T-helper 17 cell (primary cell): ENCODE results near the gene MYO1D. TPM values are rescaled to one million over a fixed set of nuclear protein-coding genes. Genes with fewer than 3 reads are reported as not detected.

Experiments used
- ATAC-seq: fragments of 150-1000 bp; cut with Tn5 transposase; 2 replicates; pipeline ENCODE4 v1.10.0; 2021; ENCODE audit warnings: mild to moderate bottlenecking, moderate library complexity
- DNase-seq, 3 donors: peaks; one replicate each; pipeline versions ENCODE4 v3.0.0 to v3.0.0-alpha.2; 2020 to 2021
- H3K9me3 ChIP-seq: one replicate; pipeline ENCODE4 v1.7.0; 2013; ENCODE audit warnings: low read length, mild to moderate bottlenecking; ENCODE audit not compliant: control insufficient read depth, poor library complexity, severe bottlenecking
- H3K27ac Mint-ChIP-seq: one replicate; pipeline ENCODE4 v1.8.0; 2022; ENCODE audit warnings: mild to moderate bottlenecking, moderate library complexity, mixed read lengths
- H3K27me3 Mint-ChIP-seq: one replicate; pipeline ENCODE4 v1.8.0; 2022; ENCODE audit warnings: mixed read lengths
- H3K36me3 Mint-ChIP-seq: one replicate; pipeline ENCODE4 v1.8.0; 2022; ENCODE audit warnings: low read depth, mixed read lengths
- H3K4me1 Mint-ChIP-seq: one replicate; pipeline ENCODE4 v1.8.0; 2022; ENCODE audit warnings: mild to moderate bottlenecking, mixed read lengths
- H3K4me3 Mint-ChIP-seq: one replicate; pipeline ENCODE4 v1.8.0; 2022; ENCODE audit warnings: mild to moderate bottlenecking, moderate library complexity, mixed read lengths
- total RNA-seq, 4 donors: library from RNA in 2 of 4; stranded (reverse) in 2 of 4; gene quantifications; one replicate each; pipeline ENCODE4 v1.2.3 and lab custom pipeline; 2022 to 2026

Gene MYO1D
- total RNA-seq, 2 donors from 2014 or later = 9.1 to 12.4 TPM

- DNase-seq (no peak), ATAC-seq (no peak)
- H3K9me3 ChIP-seq = no peaks in the 10 kb centered on the region
- no peaks in the 10 kb centered on the region for H3K36me3 Mint-ChIP-seq
- H3K4me1 Mint-ChIP-seq = peaks cover 15% of the 10 kb centered on the region
- H3K27me3 Mint-ChIP-seq = no peaks in the 10 kb centered on the region
- H3K27ac Mint-ChIP-seq = no peak overlapping the region
- no peak overlapping the region for H3K4me3 Mint-ChIP-seq
Observed at GRCh38 chr17:32496395-32497073, 380.4 kb downstream of the MYO1D start.

- peaks cover 17% of the 10 kb centered on the region for H3K4me1 Mint-ChIP-seq
- H3K4me3 Mint-ChIP-seq = no peak overlapping the region
- H3K9me3 ChIP-seq = no peaks in the 10 kb centered on the region
- H3K36me3 Mint-ChIP-seq = no peaks in the 10 kb centered on the region
- DNase-seq (no peak), ATAC-seq (no peak)
- H3K27me3 Mint-ChIP-seq = no peaks in the 10 kb centered on the region
- H3K27ac Mint-ChIP-seq = no peak overlapping the region
Observed at GRCh38 chr17:32495359-32496231, 381.3 kb downstream of the MYO1D start.

GRCh38 chr17:32494621-32495358 is 382.1 kb downstream of the MYO1D start:
- no peaks in the 10 kb centered on the region for H3K36me3 Mint-ChIP-seq
- no peak for DNase-seq
- ATAC-seq = no peak
- no peaks in the 10 kb centered on the region for H3K27me3 Mint-ChIP-seq
- no peak overlapping the region for H3K4me3 Mint-ChIP-seq
- peaks cover 20% of the 10 kb centered on the region for H3K4me1 Mint-ChIP-seq
- no peak overlapping the region for H3K27ac Mint-ChIP-seq
- H3K9me3 ChIP-seq = no peaks in the 10 kb centered on the region

- Mint-ChIP-seq H3K27me3 (no peaks in the 10 kb centered on the region), H3K27ac (no peak overlapping the region), H3K4me3 (no peak overlapping the region), H3K4me1 (peaks cover 25% of the 10 kb centered on the region), H3K36me3 (no peaks in the 10 kb centered on the region)
- no peaks in the 10 kb centered on the region for H3K9me3 ChIP-seq
- ATAC-seq = no peak
- no peak for DNase-seq
Observed at GRCh38 chr17:32493976-32494513, 382.9 kb downstream of the MYO1D start.

DNA sequence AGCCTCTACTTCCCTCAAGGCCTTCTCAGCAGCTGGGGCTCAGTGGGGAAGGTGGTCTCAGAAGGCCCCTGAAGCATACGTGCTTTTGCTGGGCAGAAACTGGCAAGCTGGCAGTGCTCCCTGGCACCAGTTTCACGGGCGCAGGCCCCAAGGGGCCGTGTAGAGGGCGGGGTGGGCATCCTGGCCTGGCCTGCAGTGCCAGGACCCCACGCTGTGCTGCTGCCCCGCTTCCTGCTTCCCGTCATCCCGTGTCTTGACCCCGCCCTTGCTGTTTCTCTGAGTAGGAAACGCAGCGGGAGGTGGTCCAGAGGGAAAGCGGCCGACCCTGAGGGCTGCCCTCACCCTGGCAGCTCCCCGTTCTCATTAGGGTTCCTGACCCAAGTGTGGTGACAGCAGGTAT is 383.4 kb downstream of the MYO1D start:
- no peaks in the 10 kb centered on the region for H3K27me3 Mint-ChIP-seq
- no peaks in the 10 kb centered on the region for H3K9me3 ChIP-seq
- H3K4me1 Mint-ChIP-seq = peaks cover 30% of the 10 kb centered on the region
- H3K36me3 Mint-ChIP-seq = no peaks in the 10 kb centered on the region
- DNase-seq (no peak), ATAC-seq (no peak)
- H3K27ac Mint-ChIP-seq = no peak overlapping the region
- no peak overlapping the region for H3K4me3 Mint-ChIP-seq

DNA sequence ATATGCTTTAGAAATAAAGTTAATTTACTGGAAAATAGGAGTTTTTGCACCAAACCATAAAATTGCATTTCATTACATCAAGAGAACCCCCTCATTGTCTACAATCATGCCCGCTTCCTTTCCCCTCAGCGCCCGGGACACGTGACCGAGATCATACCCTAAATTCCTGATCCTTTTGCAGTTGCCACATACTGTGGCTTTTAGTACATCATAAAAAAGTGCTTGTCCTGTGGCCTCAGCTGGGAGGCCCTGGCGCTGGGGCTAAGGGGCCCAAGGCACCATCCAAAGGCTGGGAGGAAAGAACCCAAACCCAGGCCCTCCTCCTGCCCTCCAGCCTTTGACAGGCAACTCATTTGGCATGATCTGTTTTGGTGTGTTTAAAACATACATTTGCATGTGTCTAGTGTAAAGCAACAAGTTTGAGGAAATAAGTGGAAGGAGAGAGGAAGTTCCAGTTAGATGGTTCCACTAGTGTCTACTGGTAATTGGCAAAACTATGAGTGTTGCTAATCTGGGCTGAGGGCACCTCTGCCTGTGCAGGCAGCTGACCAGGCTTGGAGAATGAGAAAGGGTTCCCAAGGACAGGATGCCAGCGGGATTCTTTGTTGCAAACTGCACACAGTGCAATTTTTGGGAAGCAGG is 384.2 kb downstream of the MYO1D start:
- peak overlapping the region; percentile 94 for H3K27ac Mint-ChIP-seq
- DNase-seq (no peak), ATAC-seq (no peak)
- H3K4me1 Mint-ChIP-seq = peaks cover 36% of the 10 kb centered on the region
- H3K36me3 Mint-ChIP-seq = peaks cover 2% of the 10 kb centered on the region
- no peaks in the 10 kb centered on the region for H3K9me3 ChIP-seq
- peak overlapping the region; percentile 78 for H3K4me3 Mint-ChIP-seq
- H3K27me3 Mint-ChIP-seq = no peaks in the 10 kb centered on the region

DNA sequence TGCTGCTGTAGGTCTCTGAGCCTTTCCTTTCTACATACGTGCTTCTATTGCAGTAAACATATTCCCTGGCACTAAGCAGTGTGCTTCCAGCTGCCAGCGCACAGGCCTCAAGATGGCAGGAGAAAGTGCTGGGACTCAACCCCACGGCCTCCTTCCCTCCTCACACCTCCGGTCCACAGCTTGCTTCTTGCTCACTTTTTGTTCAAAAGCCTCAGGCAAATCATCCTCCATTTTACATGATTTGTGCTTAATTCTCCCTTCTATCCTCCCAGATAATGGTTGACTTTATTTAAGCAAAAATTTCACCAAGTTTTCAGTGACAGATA is 384.7 kb downstream of the MYO1D start:
- peaks cover 39% of the 10 kb centered on the region for H3K4me1 Mint-ChIP-seq

DNA sequence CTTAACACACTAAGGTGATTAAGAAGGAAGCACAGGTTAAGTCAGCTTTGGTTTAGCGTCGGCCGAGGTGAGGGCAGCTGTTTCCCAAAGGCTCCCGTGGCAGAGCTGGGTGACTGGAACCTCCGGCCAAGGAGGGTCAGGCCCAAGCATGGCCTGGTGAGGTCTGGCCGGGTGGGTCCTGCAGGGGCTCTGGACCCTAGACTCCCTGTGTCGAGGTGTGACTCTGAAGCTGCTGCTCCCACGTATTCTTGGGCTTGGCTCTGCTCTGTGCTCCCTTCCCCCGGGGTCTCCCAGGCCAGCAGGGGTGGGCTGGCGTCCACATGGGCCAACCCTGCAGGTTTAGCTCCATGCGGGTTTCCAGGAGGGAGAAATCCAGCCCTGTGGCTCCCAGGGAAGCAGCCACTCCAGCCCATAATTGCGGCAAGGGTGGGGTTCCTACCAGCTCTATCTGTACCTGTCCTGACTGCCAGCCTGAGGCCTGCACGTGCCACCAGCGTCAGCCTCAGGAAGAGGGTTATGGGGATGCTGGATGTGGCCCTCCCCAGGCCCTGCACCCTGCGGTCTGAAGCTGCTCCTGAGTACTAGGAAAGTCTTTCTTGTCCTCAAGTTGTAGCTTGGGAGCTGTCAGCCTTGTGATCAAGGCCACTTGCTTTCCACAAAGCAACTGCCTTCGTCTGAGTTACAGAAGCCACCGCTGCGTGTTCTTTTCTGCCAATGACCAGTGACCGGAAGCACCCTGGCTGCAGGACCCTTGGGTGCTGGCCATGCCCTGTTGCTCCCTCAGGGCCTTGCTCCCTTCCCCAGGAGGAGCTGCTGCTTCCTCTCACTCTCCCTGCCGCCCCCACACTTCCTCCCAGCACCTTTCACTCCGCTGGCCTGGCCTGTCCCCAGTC is 385.3 kb downstream of the MYO1D start:
- Mint-ChIP-seq H3K36me3 (peaks cover 2% of the 10 kb centered on the region), H3K27me3 (no peaks in the 10 kb centered on the region), H3K4me1 (peaks cover 39% of the 10 kb centered on the region), H3K4me3 (peak overlapping the region; percentile 78), H3K27ac (peak overlapping the region; percentile 94)
- no peak for DNase-seq
- ATAC-seq = peak; percentile 20
- H3K9me3 ChIP-seq = no peaks in the 10 kb centered on the region

More for the DNA sequence above, 384.7 kb downstream of the MYO1D start:
- Mint-ChIP-seq H3K4me3 (peak overlapping the region; percentile 78), H3K27me3 (no peaks in the 10 kb centered on the region), H3K27ac (peak overlapping the region; percentile 94), H3K36me3 (peaks cover 2% of the 10 kb centered on the region)
- no peak for DNase-seq
- peak; percentile 10 for ATAC-seq
- H3K9me3 ChIP-seq = no peaks in the 10 kb centered on the region

DNA sequence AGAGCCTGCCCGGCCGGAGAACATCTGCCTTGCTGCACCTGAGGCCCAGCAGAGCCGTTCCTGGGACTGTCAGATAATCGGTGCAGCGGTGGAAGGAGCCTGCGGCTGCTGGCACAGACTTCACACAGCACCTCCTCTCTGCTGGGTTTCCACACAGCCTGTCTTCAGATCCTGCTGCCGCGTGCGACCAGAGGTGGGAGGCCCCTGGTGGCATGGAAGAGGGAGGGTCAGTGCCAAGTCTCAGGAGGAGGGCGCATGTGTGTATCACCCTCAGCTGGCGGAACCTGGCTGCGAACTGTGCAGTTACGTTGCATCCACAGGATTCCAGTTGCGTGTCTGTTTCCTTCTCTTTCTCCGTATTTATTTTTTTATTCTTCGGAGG is 386.8 kb downstream of the MYO1D start:
- Mint-ChIP-seq H3K27me3 (no peaks in the 10 kb centered on the region), H3K36me3 (peaks cover 2% of the 10 kb centered on the region), H3K4me3 (peak overlapping the region; percentile 94), H3K4me1 (peaks cover 39% of the 10 kb centered on the region), H3K27ac (peak overlapping the region; percentile 85)
- H3K9me3 ChIP-seq = no peaks in the 10 kb centered on the region
- no peak for DNase-seq
- ATAC-seq = no peak

DNA sequence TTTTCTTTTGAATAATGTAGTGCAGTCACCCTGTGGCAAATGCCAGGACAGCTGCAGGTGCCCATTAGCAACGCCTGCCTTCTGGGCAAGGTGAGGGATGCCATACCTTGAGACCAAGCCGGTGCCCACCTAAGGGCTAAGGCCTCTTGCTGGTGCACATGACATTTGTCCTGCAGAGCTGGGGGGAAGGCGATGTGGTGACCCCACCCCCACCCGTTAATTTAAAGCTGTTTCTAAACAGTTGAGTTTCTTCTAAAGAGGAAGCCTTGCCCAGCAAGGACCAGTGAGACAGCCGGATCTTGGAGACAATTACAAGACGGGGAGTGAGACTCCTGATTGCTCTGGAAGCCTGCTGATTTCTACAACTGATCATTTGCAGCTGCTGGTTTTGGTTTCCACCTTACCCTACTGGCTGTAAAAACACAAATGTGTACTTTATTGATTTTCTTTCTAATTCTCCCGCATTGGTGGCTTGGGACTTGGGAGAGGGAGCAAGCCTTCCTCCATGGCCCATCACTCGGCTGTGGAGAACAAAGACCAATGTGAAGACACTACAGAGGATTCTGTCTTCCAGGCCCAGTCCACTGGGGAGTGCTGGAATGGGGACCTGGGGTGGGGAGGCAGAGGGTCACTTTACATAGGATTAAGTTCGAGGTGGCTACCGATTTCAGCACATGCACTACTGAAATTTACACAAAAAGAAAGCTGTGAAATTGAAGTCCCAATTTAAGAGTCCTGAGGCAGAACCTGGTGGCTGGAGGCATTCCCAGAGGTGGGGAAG is 387.4 kb downstream of the MYO1D start:
- Mint-ChIP-seq H3K27ac (peak overlapping the region; percentile 85), H3K4me3 (peak overlapping the region; percentile 94), H3K4me1 (peaks cover 41% of the 10 kb centered on the region)

DNA sequence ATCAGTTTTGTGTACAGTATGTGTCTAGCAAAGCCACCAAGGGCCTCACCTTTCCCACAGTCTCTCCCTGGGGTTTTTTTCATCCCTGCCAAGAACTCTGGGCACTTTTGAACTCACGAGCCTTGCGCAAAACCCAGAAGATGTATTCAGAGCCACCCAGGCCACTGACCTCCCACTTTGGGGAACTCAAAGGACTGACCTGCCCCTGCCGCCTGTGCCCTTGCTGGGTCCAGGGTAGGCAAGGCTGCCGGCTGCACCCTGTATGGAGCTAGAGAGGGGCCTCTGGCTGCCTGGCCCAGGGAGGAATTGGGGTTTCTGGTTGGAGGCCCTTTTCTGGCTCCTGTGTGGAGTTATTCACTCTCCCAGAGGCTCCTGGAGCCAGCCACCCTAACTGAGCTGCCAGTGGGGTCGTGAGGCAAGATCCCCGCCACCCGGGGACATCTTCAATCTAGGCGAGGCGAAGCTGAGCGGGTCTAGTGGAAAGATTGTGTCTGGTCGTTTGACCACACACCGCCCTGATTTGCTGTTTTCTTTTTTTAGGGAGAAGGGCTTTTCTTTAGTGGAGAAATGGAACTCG is 388.2 kb downstream of the MYO1D start:
- Mint-ChIP-seq H3K4me1 (peaks cover 43% of the 10 kb centered on the region), H3K27me3 (no peaks in the 10 kb centered on the region), H3K4me3 (peak overlapping the region; percentile 94), H3K27ac (peak overlapping the region; percentile 85), H3K36me3 (peaks cover 2% of the 10 kb centered on the region)
- no peak for ATAC-seq
- H3K9me3 ChIP-seq = no peaks in the 10 kb centered on the region
- no peak for DNase-seq

More for the DNA sequence above, 387.4 kb downstream of the MYO1D start:
- DNase-seq (no peak), ATAC-seq (no peak)
- H3K36me3 Mint-ChIP-seq = peaks cover 2% of the 10 kb centered on the region
- H3K9me3 ChIP-seq = no peaks in the 10 kb centered on the region
- no peaks in the 10 kb centered on the region for H3K27me3 Mint-ChIP-seq
